AG04449 (cell line): Measurements from ENCODE around the gene EIF4B.
A peak's percentile ranks its signal among the peaks of the same experiment; 100 is the strongest.

ENCODE experiments used
- CTCF ChIA-PET: fragments of 350-600 bp; formaldehyde crosslinking; extraction: SDS; loops from one replicate; lab custom pipeline; 2021; ENCODE audit warnings: antibody characterized with exemption; lab: Yijun Ruan, JAX
- POLR2A ChIA-PET: fragments of 400-600, 350-600 bp; formaldehyde crosslinking; extraction: SDS; loops from one replicate; lab custom pipeline; 2020; ENCODE audit warnings: antibody characterized with exemption, inconsistent platforms; lab: Yijun Ruan, JAX
- DNase-seq: peaks from one replicate; pipeline ENCODE4 v3.0.0-alpha.2; 2010; ENCODE audit warnings: low read depth, low spot score
- H3K4me3 ChIP-seq: 2 replicates; pipeline ENCODE4 v1.5.1; 2011; ENCODE audit warnings: low read depth, mild to moderate bottlenecking, control low read depth, low read length
- CTCF ChIP-seq: IDR thresholded peaks from one replicate; pipeline ENCODE4 v1.5.1; 2011; ENCODE audit warnings: mild to moderate bottlenecking, moderate library complexity, low read length, control low read depth, inconsistent platforms; ENCODE audit not compliant: insufficient read depth; ENCODE audit errors: missing control alignments

Gene EIF4B

GRCh38 chr12:53053218-53054111 lies 47.2 kb downstream of the EIF4B start:
- peak; percentile 68 for TF ChIP-seq CTCF
- H3K4me3 ChIP-seq = peak overlapping the region; percentile 49
- CTCF ChIA-PET = interaction anchor here (0.7 to 6.9 kb wide), 14 partner anchors 8 to 268 kb away, joined by 3 to 143 read pairs (median 6); partner anchors contain the start of genes AAAS and IGFBP6
- POLR2A ChIA-PET = interaction anchor here (1.0 to 4.1 kb wide), 3 partner anchors 8 to 26 kb away, joined by 4 to 19 read pairs (median 7); partner anchors contain the start of gene SPRYD3
- DNase-seq = no peak

- DNase-seq = no peak
- POLR2A ChIA-PET = interaction anchor here (0.6 to 4.1 kb wide), 5 partner anchors 9 to 48 kb away, joined by 3 to 19 read pairs (median 5); partner anchors contain the start of genes EIF4B and SPRYD3
- peak overlapping the region; percentile 49 for H3K4me3 ChIP-seq
- CTCF ChIA-PET = interaction anchor here (0.9 to 6.9 kb wide), 12 partner anchors 7 to 170 kb away, joined by 3 to 143 read pairs (median 6); partner anchors contain the start of gene IGFBP6
- no peak for TF ChIP-seq CTCF
Observed at GRCh38 chr12:53054112-53054878, 48.0 kb downstream of the EIF4B start.

- ChIA-PET POLR2A (interaction anchor here (0.6 to 4.1 kb wide), 4 partner anchors 10 to 1180 kb away, joined by 3 to 19 read pairs (median 5); partner anchors contain the start of gene SPRYD3), CTCF (interaction anchor here (3.2 to 6.9 kb wide), 3 partner anchors 10 to 103 kb away, joined by 14 to 143 read pairs (median 24); partner anchors contain the start of gene IGFBP6)
- no peak overlapping the region for H3K4me3 ChIP-seq
- TF ChIP-seq CTCF = no peak
- no peak for DNase-seq
Observed at GRCh38 chr12:53055471-53056266, 49.4 kb downstream of the EIF4B start.

- DNase-seq = no peak
- no peak for TF ChIP-seq CTCF
- CTCF ChIA-PET = interaction anchor here (1.6 to 6.9 kb wide), 4 partner anchors 9 to 103 kb away, joined by 4 to 143 read pairs (median 19); partner anchors contain the start of gene IGFBP6
- no peak overlapping the region for H3K4me3 ChIP-seq
- POLR2A ChIA-PET = interaction anchor here (0.8 to 4.1 kb wide), 4 partner anchors 8 to 23 kb away, joined by 4 to 19 read pairs (median 6); partner anchors contain the start of gene SPRYD3
Observed at GRCh38 chr12:53056296-53056695, 50.0 kb downstream of the EIF4B start.

GRCh38 chr12:53056901-53057300 lies 50.6 kb downstream of the EIF4B start:
- TF ChIP-seq CTCF = no peak
- DNase-seq = no peak
- ChIA-PET POLR2A (interaction anchor here (0.8 to 2.5 kb wide), 3 partner anchors 9 to 22 kb away, joined by 4 to 7 read pairs (median 4); partner anchors contain the start of gene SPRYD3), CTCF (interaction anchor here (0.6 to 6.9 kb wide), 5 partner anchors 9 to 102 kb away, joined by 3 to 143 read pairs (median 4); no protein-coding TSS in a partner anchor)
- no peak overlapping the region for H3K4me3 ChIP-seq
